NCI-H1105 (cell line): ENCODE results near the gene PJA1.

Source experiments
- DNase-seq: peaks from one replicate; lab custom pipeline; 2025; lab: John Stamatoyannopoulos, UW

The PJA1 gene

DNA sequence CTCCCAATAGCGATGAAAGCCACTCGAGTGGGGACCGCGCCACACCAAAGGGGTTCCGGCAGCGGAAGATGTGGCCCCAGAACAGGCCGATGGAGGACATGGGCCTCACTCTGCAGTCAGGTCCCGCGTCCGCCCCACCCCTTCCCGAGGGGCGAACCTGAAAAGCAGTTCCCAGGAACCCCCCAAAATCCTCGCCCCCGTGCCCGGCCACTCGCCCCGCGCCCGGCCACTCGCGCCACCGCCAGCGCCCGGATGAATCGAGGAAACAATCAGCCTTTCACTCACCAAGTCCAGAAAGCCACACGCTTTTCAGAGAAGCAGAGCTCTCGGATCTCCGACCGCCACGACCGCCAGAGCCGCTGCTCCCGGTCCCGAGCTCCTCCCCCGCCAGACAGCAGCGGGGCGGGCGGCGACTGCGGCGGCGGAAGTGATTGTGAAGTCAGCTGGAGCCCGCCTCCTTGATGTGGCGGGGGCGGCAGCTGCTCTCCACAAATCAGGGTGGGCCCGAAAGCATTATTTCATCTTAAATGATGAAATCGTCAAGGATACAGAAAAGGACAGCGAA is at the start of gene PJA1:
TSS of gene PJA1 (minus strand) at position 367 of the 565 bp plus-strand sequence. CDS start 2,380 bp downstream, outside the sequence.
- peak; percentile 62 for DNase-seq

DNA sequence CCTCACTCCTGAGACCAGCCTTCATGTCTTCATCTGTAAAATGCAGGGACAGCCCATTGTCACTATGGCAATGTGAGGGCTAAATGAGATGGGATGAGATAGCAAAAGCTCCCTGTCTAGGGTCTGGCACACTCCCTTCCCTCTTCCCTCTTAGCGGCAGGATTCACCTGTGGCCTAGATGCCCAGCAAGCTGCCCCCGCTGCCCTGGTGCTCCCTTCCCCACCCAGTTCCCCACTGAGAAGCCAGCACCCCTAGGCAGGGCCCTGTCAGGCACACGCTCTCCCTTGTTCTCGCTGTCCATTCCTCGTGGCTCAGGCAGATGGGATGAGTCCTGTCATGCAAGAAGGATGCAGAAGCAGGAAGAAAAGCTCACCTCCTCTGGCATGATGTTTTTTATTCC is 49.2 kb upstream of the PJA1 start:
- DNase-seq: no peak

- no peak for DNase-seq
Measured at GRCh38 chrX:69211701-69212100, 46.4 kb upstream of the PJA1 start.

GRCh38 chrX:69210581-69210980 is 45.3 kb upstream of the PJA1 start:
- no peak for DNase-seq

- DNase-seq: no peak
Measured at GRCh38 chrX:69207216-69207615, 42.0 kb upstream of the PJA1 start.

GRCh38 chrX:69203638-69204037 is 38.4 kb upstream of the PJA1 start:
- DNase-seq: no peak

DNA sequence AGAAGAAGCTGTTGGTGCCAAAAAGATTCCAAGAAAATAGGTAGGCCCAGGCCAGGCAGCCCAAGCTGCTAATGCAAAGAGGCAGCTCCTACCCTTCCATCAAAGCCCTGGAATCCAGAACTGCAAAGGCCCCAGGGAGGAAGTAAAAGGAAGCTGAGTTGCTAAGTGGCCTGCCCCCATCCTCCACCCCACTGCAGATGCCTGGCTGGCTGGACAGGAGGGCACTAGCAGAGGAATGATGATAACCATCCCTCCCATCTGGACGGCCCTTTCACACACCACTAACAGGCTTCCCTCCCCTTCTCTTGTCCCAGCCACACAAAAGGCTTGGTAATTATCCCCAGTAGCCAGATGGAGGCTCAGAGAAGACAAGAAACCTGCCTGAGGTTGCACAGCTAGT is 32.4 kb upstream of the PJA1 start:
- no peak for DNase-seq

- DNase-seq: no peak
Measured at GRCh38 chrX:69196666-69197065, 31.4 kb upstream of the PJA1 start.

DNA sequence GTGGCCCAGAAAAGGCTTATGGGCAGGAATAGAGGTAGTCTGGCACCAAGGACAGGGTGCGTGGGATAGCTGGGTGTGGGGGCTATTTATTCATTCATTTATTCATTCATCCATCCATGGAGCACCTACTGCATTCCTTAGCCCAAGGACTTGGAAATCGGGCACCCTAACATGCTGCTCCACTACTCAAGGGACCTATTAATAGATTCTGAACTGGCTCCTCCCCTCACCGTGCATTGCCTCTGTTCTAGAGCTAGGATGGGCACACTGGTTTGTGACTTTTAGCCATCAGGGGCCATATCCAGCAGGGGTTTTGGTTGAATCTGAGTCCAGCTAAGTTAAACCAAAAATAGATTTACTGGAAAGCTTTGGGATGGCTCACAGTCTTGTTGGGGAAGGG is 30.6 kb upstream of the PJA1 start:
- DNase-seq: no peak

DNA sequence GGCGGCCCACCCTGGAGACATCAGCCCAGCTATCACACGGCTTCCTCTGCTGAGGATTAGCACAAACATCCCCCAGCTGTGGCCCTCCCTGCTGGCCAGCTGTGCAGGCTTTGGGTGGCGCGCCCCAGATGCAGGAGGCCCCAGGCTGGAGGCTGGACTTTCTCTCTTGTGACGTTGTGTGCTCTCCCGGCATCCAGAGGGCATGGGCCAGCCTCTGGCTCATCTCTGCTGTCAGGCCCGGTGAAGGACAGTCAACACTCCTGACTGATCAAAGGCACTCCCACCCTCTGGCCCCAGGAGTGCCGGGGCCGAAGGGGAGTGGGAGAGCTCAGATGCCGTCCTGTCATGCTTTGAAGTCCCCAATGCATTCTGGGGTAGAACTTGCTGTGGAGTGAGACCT is 29.9 kb upstream of the PJA1 start:
- no peak for DNase-seq

- DNase-seq: no peak
Measured at GRCh38 chrX:69192603-69193002, 27.4 kb upstream of the PJA1 start.

GRCh38 chrX:69189576-69190371 is 24.5 kb upstream of the PJA1 start:
- no peak for DNase-seq

DNA sequence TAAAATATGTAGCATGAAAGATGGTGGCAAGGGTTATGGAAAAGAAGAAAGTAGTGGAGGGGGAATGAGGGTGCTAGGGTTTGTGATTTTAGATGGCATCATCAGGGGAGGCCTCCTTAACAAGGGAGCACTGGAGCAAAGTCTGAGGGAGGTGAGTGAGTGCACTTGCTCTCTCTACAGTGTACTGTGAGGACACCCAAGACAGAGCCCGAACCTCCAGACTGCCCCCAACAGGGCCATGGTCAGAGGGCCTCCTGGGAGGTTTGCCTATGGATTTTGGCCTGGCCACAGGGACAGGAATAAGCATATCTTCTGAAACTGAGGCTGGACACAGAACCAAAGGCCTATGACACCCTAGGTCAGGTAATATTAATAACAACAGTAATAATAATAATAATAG is 21.4 kb upstream of the PJA1 start:
- DNase-seq: no peak

- DNase-seq: no peak
Measured at GRCh38 chrX:69185886-69186285, 20.6 kb upstream of the PJA1 start.

DNA sequence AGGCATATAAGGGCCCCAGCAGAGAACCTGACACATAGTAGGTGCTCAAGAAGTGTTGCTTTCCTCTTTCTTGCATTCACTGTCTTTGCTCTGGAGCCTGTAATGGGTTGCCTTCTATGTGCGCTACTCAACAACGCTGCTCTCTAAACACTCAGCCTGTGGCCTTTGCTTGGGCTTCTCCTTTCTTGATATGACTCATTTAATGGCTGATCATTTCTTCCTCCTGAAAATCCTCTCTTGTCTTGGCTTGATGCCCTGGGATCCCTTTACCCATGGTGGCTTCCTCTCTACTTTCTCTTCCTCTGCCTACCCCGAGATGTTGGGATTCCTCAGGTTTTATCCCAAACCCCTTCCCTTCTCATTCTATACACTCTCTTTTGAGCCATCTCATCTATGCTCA is 19.9 kb upstream of the PJA1 start:
- DNase-seq: no peak

GRCh38 chrX:69182818-69183380 is 17.6 kb upstream of the PJA1 start:
- no peak for DNase-seq

DNA sequence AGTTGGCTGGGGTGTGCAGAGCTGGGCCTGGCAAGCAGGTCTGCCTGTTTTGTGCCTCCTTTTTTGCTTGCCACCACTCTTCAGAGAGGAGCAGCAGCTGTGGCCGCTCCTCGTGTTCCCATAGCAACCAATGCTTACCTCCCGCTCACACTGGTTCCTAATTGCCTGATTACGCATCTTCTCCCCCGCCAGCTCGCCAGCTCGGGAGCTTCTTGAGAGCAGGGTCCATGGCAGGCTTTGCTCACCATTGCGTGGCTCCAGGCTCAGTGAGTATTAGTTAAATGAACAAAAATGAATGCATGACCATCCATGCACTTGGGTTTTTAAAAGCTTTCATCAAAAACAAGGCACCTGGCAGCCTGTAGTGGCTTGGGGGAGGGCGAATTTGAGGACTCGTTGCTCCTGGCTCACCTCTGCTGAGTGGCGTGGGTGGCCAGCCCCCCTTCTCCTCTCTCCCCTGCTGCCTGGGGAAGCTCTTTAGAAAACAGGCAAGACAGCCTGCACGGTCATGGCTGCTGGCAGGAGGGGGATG is 14.2 kb upstream of the PJA1 start:
- DNase-seq: peak; percentile 83

DNA sequence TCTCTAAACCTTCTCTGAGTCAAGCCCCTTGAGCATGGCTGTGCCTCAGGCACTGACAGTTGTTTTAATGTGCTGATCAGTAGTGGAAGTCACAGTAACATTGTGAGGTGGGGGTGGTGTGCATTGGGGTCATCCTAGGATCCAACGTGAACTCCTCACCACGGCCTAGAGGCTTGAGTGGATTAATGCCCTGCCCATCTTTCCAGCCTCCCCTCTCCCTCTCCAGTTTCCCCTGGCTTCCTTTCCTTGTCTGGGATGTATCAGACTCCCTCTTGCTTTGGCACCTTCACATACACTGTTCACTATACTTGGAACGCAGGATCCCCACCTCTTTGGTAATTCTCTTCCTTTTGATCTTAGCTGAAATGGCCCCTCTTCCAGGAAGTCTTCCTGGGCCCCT is 13.3 kb upstream of the PJA1 start:
- no peak for DNase-seq

GRCh38 chrX:69177511-69178162 is 12.4 kb upstream of the PJA1 start:
- no peak for DNase-seq

- no peak for DNase-seq
Measured at GRCh38 chrX:69176053-69176452, 10.8 kb upstream of the PJA1 start.

GRCh38 chrX:69173906-69174305 is 8.7 kb upstream of the PJA1 start:
- DNase-seq: no peak

DNA sequence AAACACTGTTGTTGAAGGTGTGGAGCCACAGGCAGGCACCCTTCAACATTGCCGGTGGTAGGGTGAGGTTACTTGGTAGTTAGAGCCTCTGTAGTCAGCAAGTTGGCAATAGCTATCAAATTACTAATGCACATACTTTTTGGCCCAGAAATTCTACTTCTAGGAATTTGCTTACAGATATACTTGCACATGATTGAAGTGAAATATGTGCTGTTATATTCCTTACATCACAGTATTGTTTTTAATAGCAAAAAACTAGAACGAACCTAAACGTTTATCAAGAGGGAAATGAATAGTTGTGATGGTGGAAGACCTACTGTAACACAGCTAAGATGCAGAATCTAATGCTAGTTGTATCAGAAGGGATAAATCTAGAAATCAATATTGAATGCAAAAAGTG is 7.7 kb upstream of the PJA1 start:
- no peak for DNase-seq

GRCh38 chrX:69170319-69170718 is 5.1 kb upstream of the PJA1 start:
- no peak for DNase-seq
